Measurements from ENCODE around the gene TMTC1.

GRCh38 chr12:29762637-29763300 lies 21.0 kb downstream of the TMTC1 start:
- TF ChIP-seq CTCF (conservative IDR thresholded peaks at IDR 0.05) (no peak), EZH2 (IDR thresholded peaks at IDR 0.05; ENCODE audit: low read depth) (no peak)
